Activated T-cell treated with anti-CD3 and anti-CD28 coated beads, Interleukin-2, amount 50 U/mL, for 48 hours (primary cell): ENCODE measurements around the gene S100A7A.

Experiments used
- DNase-seq, 2 experiments: peaks; one replicate each; pipeline ENCODE4 v3.0.0-alpha.2; 2020

S100A7A gene

GRCh38 chr1:153415850-153416570 lies at the start of gene S100A7A:
Gene S100A7A (plus strand): TSS chr1:153416520. CDS start chr1:153418083, 1,563 bp downstream.
- DNase-seq, result no peak

- no peak for DNase-seq
Observed at GRCh38 chr1:153367090-153367489, 49.2 kb upstream of the S100A7A start.

GRCh38 chr1:153368495-153368894 lies 47.8 kb upstream of the S100A7A start:
- no peak for DNase-seq

- DNase-seq, result no peak
Observed at GRCh38 chr1:153370146-153370545, 46.2 kb upstream of the S100A7A start.

- DNase-seq, result no peak
Observed at GRCh38 chr1:153371231-153371630, 45.1 kb upstream of the S100A7A start.

- no peak for DNase-seq
Observed at GRCh38 chr1:153372571-153372970, 43.7 kb upstream of the S100A7A start.

- DNase-seq, result no peak
Observed at GRCh38 chr1:153374071-153374470, 42.2 kb upstream of the S100A7A start.

- DNase-seq, result no peak
Observed at GRCh38 chr1:153375511-153375910, 40.8 kb upstream of the S100A7A start, which contains the start of gene S100A12. Gene S100A12 (minus strand): TSS chr1:153375621. CDS start chr1:153374592, 1,029 bp downstream.

GRCh38 chr1:153379591-153379990 lies 36.7 kb upstream of the S100A7A start:
- no peak for DNase-seq

- no peak for DNase-seq
Observed at GRCh38 chr1:153380711-153381110, 35.6 kb upstream of the S100A7A start.

- DNase-seq, result no peak
Observed at GRCh38 chr1:153384958-153385580, 31.3 kb upstream of the S100A7A start.

- no peak for DNase-seq
Observed at GRCh38 chr1:153386500-153386901, 29.8 kb upstream of the S100A7A start.

- no peak for DNase-seq
Observed at GRCh38 chr1:153387001-153387400, 29.3 kb upstream of the S100A7A start.

GRCh38 chr1:153387785-153388184 lies 28.5 kb upstream of the S100A7A start:
- no peak for DNase-seq

- no peak for DNase-seq
Observed at GRCh38 chr1:153389401-153389800, 26.9 kb upstream of the S100A7A start.

GRCh38 chr1:153389973-153390879 lies 26.1 kb upstream of the S100A7A start:
- DNase-seq, result no peak

GRCh38 chr1:153390938-153391710 lies 25.2 kb upstream of the S100A7A start, which contains the start of gene S100A8:
Gene S100A8 (minus strand): TSS chr1:153391073. CDS start chr1:153390535, 538 bp downstream.
- DNase-seq, result no peak

GRCh38 chr1:153392258-153392657 lies 24.1 kb upstream of the S100A7A start:
- DNase-seq, result no peak

GRCh38 chr1:153392822-153393221 lies 23.5 kb upstream of the S100A7A start:
- DNase-seq, result no peak

GRCh38 chr1:153393926-153394325 lies 22.4 kb upstream of the S100A7A start:
- no peak for DNase-seq

- DNase-seq, result no peak
Observed at GRCh38 chr1:153394391-153394790, 21.9 kb upstream of the S100A7A start.

GRCh38 chr1:153395136-153395685 lies 21.1 kb upstream of the S100A7A start:
- DNase-seq, result no peak
